ENCODE results near the gene PDE8B. TPM values are rescaled to one million over a fixed set of nuclear protein-coding genes. Genes with fewer than 3 reads are reported as not detected.

Gene PDE8B
- total RNA-seq, 1 experiment from 2014 or later = not detected

GRCh38 chr5:77181596-77182304 lies 28.7 kb upstream of the PDE8B start:
- in situ Hi-C loops (cut with HindIII; ENCODE audit: low pct_unique_long_range_greater_than_20kb, low sequenced_read_pairs) = no loop called here
- DNase-seq (ENCODE audit: low read depth, low spot score) = no peak

GRCh38 chr5:77182367-77182766 lies 28.1 kb upstream of the PDE8B start:
- in situ Hi-C loops (cut with HindIII; ENCODE audit: low pct_unique_long_range_greater_than_20kb, low sequenced_read_pairs) = no loop called here
- no peak for DNase-seq (ENCODE audit: low read depth, low spot score)

- no peak for DNase-seq (ENCODE audit: low read depth, low spot score)
- in situ Hi-C loops (cut with HindIII; ENCODE audit: low pct_unique_long_range_greater_than_20kb, low sequenced_read_pairs) = no loop called here
These were observed 23.7 kb upstream of the PDE8B start for GRCh38 chr5:77186652-77187370.

DNA sequence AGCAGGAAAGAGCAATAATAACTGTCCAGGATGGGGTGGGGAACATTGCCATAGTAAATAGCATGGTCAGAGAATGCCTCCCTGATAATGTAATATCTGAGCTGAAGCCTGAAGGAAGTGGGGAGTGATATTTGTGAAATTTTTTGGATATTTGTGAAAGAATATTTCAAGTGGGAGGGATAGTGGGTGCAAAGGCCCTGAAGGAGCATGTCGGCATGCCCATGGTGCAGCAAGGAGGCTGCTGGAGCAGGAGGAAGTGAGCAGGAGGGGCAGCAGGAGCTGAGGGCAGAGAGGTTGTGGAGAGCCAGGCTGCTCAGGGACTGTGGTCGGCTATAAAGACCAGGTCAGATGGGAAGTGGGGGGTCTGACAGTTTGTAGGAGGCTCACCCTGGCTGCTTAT lies 21.1 kb upstream of the PDE8B start:
- no peak for DNase-seq (ENCODE audit: low read depth, low spot score)

GRCh38 chr5:77192441-77193050 lies 17.9 kb upstream of the PDE8B start:
- DNase-seq (ENCODE audit: low read depth, low spot score) = no peak
- in situ Hi-C loops (cut with HindIII; ENCODE audit: low pct_unique_long_range_greater_than_20kb, low sequenced_read_pairs) = no loop called here

More for the DNA sequence above, 21.1 kb upstream of the PDE8B start:
- in situ Hi-C loops (cut with HindIII; ENCODE audit: low pct_unique_long_range_greater_than_20kb, low sequenced_read_pairs) = no loop called here

DNA sequence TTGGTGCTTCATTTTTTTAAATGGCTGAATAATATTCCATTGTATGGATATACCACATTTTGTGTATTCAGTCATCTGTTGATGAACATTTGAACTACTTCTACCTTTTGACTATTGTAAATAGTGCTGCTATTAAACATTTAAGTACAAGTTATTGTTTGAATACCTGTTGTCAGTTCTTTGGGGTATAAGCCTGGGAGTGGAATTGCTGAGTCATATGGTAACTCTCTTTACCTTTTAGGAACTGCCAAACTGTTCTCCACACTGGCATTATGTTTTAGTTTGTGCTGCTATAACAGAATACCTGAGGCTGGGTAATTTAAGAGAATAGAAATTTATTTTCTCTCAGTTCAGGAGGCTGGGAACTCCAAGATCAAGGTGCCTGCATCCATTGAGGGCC lies 15.7 kb upstream of the PDE8B start:
- in situ Hi-C loops (cut with HindIII; ENCODE audit: low pct_unique_long_range_greater_than_20kb, low sequenced_read_pairs) = no loop called here
- no peak for DNase-seq (ENCODE audit: low read depth, low spot score)

DNA sequence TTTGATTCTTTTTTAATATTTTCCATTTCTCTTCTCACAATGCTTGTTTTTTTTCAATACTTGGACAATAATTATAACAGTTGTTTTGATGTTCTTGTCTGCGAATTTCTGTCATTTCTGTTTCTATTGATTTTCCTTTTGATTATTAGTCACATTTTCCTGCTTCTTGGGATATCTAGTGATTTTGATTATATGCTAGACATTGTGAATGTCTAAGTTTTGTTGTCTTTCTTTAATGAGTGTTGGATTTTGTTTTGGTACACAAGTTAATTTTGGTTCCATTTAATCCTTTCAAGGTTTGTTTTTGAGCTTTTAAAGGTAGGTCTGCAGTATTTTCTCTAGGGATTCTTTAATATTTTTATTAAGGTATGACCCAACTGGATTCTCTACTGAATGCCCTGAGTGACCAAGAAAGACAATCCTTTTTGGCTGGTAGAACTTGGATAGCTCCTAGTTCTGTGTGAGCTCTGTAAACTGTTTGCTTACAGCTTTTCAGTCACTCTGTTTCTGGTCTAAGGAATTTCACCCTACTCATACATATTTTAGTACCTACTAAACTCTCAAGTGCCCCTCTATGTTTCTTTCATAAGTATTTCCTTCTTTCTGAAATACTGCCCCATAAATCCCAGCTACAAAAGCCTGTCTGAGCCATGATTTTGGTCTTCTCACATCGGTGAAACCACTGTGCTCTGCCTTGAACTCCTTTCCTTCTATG lies 12.5 kb upstream of the PDE8B start:
- in situ Hi-C loops (cut with HindIII; ENCODE audit: low pct_unique_long_range_greater_than_20kb, low sequenced_read_pairs) = no loop called here
- DNase-seq (ENCODE audit: low read depth, low spot score) = no peak

DNA sequence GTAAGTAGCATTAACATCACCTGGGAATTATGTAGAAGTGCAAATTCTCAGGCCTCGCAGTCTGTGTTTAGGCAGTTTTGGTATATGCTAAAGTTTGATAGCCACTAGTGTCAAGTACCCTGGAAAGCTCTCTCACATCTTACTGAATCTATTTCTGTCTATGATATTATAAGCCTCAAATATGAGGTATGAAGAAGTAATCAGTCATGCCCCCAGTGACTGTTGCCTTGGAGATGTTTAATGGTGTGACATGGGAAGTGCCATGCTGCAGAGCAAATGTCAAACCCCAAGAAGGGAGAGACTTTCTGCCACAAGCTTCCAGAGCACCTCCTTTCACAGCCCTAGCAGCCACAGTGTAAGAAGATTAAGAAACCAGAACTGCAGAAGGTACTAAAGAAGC lies 9.8 kb upstream of the PDE8B start:
- in situ Hi-C loops (cut with HindIII; ENCODE audit: low pct_unique_long_range_greater_than_20kb, low sequenced_read_pairs) = no loop called here
- DNase-seq (ENCODE audit: low read depth, low spot score) = no peak

GRCh38 chr5:77202145-77202544 lies 8.3 kb upstream of the PDE8B start:
- DNase-seq (ENCODE audit: low read depth, low spot score) = no peak
- in situ Hi-C loops (cut with HindIII; ENCODE audit: low pct_unique_long_range_greater_than_20kb, low sequenced_read_pairs) = no loop called here

- in situ Hi-C loops (cut with HindIII; ENCODE audit: low pct_unique_long_range_greater_than_20kb, low sequenced_read_pairs) = no loop called here
- DNase-seq (ENCODE audit: low read depth, low spot score) = no peak
These were observed 5.5 kb upstream of the PDE8B start for GRCh38 chr5:77204967-77205366.

GRCh38 chr5:77208507-77209163 lies 1.8 kb upstream of the PDE8B start:
- in situ Hi-C loops (cut with HindIII; ENCODE audit: low pct_unique_long_range_greater_than_20kb, low sequenced_read_pairs) = no loop called here
- no peak for DNase-seq (ENCODE audit: low read depth, low spot score)

DNA sequence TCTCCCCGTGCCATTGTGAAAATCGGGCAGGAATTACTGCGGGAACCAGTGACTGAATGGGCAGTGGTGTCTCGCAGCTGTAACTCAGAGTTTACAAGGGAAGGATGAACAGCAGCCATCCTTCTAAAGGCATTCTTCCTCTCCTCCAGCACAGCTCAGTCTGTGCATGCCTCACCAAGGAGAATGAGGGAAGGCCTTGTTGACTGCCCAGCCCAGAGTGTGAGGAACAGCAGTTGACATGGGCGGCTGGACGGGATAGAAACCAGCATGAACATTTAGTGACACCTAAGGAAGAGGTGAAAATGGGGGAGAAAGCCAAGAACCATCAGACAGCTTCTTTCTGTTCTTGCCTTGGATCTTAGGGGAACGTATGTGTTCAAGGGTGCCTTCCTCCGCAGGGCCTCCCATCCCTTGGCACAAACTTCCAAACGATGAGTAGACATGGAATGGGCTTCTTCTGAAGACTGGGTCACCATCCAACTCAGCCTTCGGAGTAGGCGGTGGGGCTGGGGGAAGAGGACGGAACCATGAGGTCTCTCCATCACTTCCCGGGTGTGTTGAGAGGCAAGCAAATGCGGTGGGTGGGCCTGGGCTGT lies 887 bp upstream of the PDE8B start:
- in situ Hi-C loops (cut with HindIII; ENCODE audit: low pct_unique_long_range_greater_than_20kb, low sequenced_read_pairs) = no loop called here
- DNase-seq (ENCODE audit: low read depth, low spot score) = no peak

GRCh38 chr5:77210964-77211690 lies 647 bp downstream of the PDE8B start:
- no peak for DNase-seq (ENCODE audit: low read depth, low spot score)
- in situ Hi-C loops (cut with HindIII; ENCODE audit: low pct_unique_long_range_greater_than_20kb, low sequenced_read_pairs) = no loop called here

- in situ Hi-C loops (cut with HindIII; ENCODE audit: low pct_unique_long_range_greater_than_20kb, low sequenced_read_pairs) = no loop called here
- no peak for DNase-seq (ENCODE audit: low read depth, low spot score)
These were observed 1.2 kb downstream of the PDE8B start for GRCh38 chr5:77211691-77212047.

DNA sequence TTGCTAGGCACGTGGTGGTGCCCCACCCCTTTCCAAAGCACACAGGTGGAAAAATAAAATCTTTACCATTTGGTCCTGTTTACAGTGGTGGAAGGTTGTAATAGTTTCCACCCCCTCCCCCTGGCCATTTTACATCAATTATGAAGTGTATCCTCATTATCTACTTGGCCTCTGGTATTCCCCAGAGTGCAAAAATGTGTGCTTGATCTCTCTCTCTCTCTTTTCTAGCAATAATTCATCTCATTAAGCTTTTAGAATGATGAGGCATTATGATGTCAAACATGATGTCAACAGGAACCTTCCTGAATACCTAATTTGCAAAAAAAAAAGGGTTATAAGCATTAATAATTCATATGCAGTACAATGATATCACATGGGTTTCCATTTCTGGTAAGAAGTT lies 3.1 kb downstream of the PDE8B start:
- DNase-seq (ENCODE audit: low read depth, low spot score) = no peak
- in situ Hi-C loops (cut with HindIII; ENCODE audit: low pct_unique_long_range_greater_than_20kb, low sequenced_read_pairs) = no loop called here

DNA sequence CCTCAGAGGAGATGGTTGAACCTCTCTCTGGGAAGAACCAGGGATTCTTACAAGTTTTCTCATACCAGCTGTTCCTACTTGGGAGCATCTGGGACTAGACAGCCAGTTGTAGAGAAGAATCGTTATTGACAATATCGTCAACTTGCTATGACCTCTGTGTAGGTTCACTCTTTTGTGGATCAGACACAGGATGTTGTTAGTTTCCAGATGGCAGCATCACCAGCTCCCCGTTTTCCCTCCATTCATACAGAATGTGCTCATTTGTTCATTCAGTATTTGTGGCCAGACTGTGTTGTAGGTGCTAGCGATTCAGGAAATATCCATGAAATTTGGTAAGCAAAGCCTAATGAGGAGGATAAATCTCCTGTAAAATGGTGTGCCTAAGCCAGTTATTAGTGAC lies 3.7 kb downstream of the PDE8B start:
- in situ Hi-C loops (cut with HindIII; ENCODE audit: low pct_unique_long_range_greater_than_20kb, low sequenced_read_pairs) = no loop called here
- no peak for DNase-seq (ENCODE audit: low read depth, low spot score)

DNA sequence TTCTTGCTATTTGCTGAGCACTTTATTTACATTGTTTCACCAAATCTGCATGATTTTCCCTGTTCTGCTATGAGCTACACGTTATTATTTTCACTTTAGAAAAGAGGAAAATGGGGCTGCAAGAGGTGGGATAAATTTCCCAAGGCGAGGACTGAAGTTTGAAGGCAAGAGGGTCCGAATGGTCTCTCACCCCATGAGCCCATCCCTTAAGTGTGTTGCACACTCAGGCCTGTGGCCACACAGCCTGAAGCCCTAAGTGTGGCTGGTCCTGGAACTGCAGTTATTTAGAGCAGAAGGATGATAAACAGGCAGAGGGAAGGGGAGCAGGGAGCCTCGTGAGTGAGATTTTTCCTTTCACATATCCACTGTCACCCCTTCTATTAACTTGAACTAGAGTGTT lies 7.8 kb downstream of the PDE8B start:
- in situ Hi-C loops (cut with HindIII; ENCODE audit: low pct_unique_long_range_greater_than_20kb, low sequenced_read_pairs) = no loop called here
- DNase-seq (ENCODE audit: low read depth, low spot score) = peak; percentile 18
